22Rv1 (cell line): ENCODE measurements around the gene NCOA6.
"Not testable (repeated sequence)": the region's sequence is repeated elsewhere in the genome, so short reads cannot be mapped to it uniquely, and the experiment has no call there.

Source experiments
- CTCF ChIP-seq: fragments of 450-650 bp; IDR thresholded peaks from 2 replicates; pipeline ENCODE4 v1.5.1; 2017; ENCODE audit warnings: mild to moderate bottlenecking
- ZFX ChIP-seq: fragments of 450-650 bp; IDR thresholded peaks from 2 replicates; pipeline ENCODE4 v1.6.1; 2017; ENCODE audit warnings: antibody characterized with exemption, borderline replicate concordance

- not testable (repeated sequence) for TF ChIP-seq CTCF, ZFX
These were observed 17.4 kb downstream of the NCOA6 start for GRCh38 chr20:34807944-34808465.
